SK-MEL-5 (cell line): ENCODE measurements around the gene SLC29A3. TPM values are rescaled to one million over a fixed set of nuclear protein-coding genes. Genes with fewer than 3 reads are reported as not detected.
A peak's percentile ranks its signal among the peaks of the same experiment; 100 is the strongest.

ENCODE experiments used
- DNase-seq: peaks from one replicate; pipeline ENCODE4 v3.0.0-alpha.2; 2016; ENCODE audit warnings: low read depth, low spot score
- in situ Hi-C: cut with HindIII; loops from 2 replicates; pipeline ENCODE4 v1.10.0; 2016; ENCODE audit warnings: low sequenced_read_pairs, high pct_unique_total_duplicates, low pct_unique_long_range_greater_than_20kb
- total RNA-seq: library from RNA; depleted of rRNA; stranded (reverse); fragments of >200 nt; shearing (Covaris generic); gene quantifications from 2 replicates; pipeline ENCODE4 v1.2.3, GENCODE V29; 2014

SLC29A3 gene
- total RNA-seq, 1 experiment from 2014 or later = 1.2 TPM

- in situ Hi-C loops = no loop called here
- DNase-seq = no peak
These were observed 14.2 kb downstream of the SLC29A3 start for GRCh38 chr10:71333129-71333887.

- DNase-seq = no peak
- in situ Hi-C loops = no loop called here
These were observed 15.2 kb downstream of the SLC29A3 start for GRCh38 chr10:71334221-71334791.

GRCh38 chr10:71335173-71335708 lies 16.2 kb downstream of the SLC29A3 start:
- DNase-seq = no peak
- in situ Hi-C loops = no loop called here

GRCh38 chr10:71336632-71337031 lies 17.6 kb downstream of the SLC29A3 start:
- in situ Hi-C loops = no loop called here

GRCh38 chr10:71337219-71337701 lies 18.2 kb downstream of the SLC29A3 start:
- DNase-seq = no peak
- in situ Hi-C loops = no loop called here

More at GRCh38 chr10:71336632-71337031, 17.6 kb downstream of the SLC29A3 start:
- DNase-seq = no peak

GRCh38 chr10:71338728-71339495 lies 19.9 kb downstream of the SLC29A3 start:
- DNase-seq = no peak
- in situ Hi-C loops = no loop called here

- no peak for DNase-seq
- in situ Hi-C loops = no loop called here
These were observed 20.9 kb downstream of the SLC29A3 start for GRCh38 chr10:71339796-71340589.

- in situ Hi-C loops = no loop called here
- no peak for DNase-seq
These were observed 23.7 kb downstream of the SLC29A3 start for GRCh38 chr10:71342573-71343391.

- in situ Hi-C loops = no loop called here
- DNase-seq = no peak
These were observed 24.3 kb downstream of the SLC29A3 start for GRCh38 chr10:71343392-71343773.

- in situ Hi-C loops = no loop called here
- DNase-seq = no peak
These were observed 25.3 kb downstream of the SLC29A3 start for GRCh38 chr10:71344154-71344925.

GRCh38 chr10:71344993-71345480 lies 26.0 kb downstream of the SLC29A3 start:
- DNase-seq = peak; percentile 12
- in situ Hi-C loops = no loop called here

- DNase-seq = no peak
- in situ Hi-C loops = no loop called here
These were observed 26.6 kb downstream of the SLC29A3 start for GRCh38 chr10:71345694-71346093.

- in situ Hi-C loops = no loop called here
- DNase-seq = no peak
These were observed 27.7 kb downstream of the SLC29A3 start for GRCh38 chr10:71346731-71347130.

- in situ Hi-C loops = no loop called here
- no peak for DNase-seq
These were observed 28.7 kb downstream of the SLC29A3 start for GRCh38 chr10:71347587-71348395.

GRCh38 chr10:71348850-71349249 lies 29.8 kb downstream of the SLC29A3 start:
- in situ Hi-C loops = no loop called here
- DNase-seq = no peak
